BLaER1 treated with 17β-estradiol and CSF1 and Interleukin-3, amounts not matched to agents 10 nM and 100 nM (cell line): ENCODE data around the gene PTCD3.

ENCODE experiments used
- H3K27ac ChIP-seq, 11 experiments: shearing (Covaris generic); formaldehyde crosslinking; 2 replicates each; pipeline ENCODE4 v1.8.1; 2022
- H3K27me3 ChIP-seq, 11 experiments: shearing (Covaris generic); formaldehyde crosslinking; 2 replicates each; pipeline ENCODE4 v1.8.1; 2022
- H3K36me3 ChIP-seq, 11 experiments: shearing (Covaris generic); formaldehyde crosslinking; 2 replicates each; pipeline ENCODE4 v1.8.1; 2022
- H3K4me1 ChIP-seq, 10 experiments: shearing (Covaris generic); formaldehyde crosslinking; 2 replicates each; pipeline ENCODE4 v1.8.1; 2022
- H3K4me2 ChIP-seq, 11 experiments: shearing (Covaris generic); formaldehyde crosslinking; 2 replicates each; pipeline ENCODE4 v1.8.1; 2022
- H3K4me3 ChIP-seq, 10 experiments: shearing (Covaris generic); formaldehyde crosslinking; 2 replicates each; pipeline ENCODE4 v1.8.1; 2022
- H3K9ac ChIP-seq, 11 experiments: shearing (Covaris generic); formaldehyde crosslinking; 2 replicates each; pipeline ENCODE4 v1.8.1; 2022
- H3K9me3 ChIP-seq, 11 experiments: shearing (Covaris generic); formaldehyde crosslinking; replicated peaks in 1 of 11; 2 replicates each; pipeline ENCODE4 v1.8.1; 2022
- H4K20me1 ChIP-seq, 11 experiments: shearing (Covaris generic); formaldehyde crosslinking; 2 replicates each; pipeline ENCODE4 v1.8.1; 2022
- Cebpa-rat ChIP-seq, 11 experiments: shearing (Covaris generic); IDR thresholded peaks; 2 replicates each; pipeline ENCODE4 v1.8.1; 2022

Gene PTCD3

DNA sequence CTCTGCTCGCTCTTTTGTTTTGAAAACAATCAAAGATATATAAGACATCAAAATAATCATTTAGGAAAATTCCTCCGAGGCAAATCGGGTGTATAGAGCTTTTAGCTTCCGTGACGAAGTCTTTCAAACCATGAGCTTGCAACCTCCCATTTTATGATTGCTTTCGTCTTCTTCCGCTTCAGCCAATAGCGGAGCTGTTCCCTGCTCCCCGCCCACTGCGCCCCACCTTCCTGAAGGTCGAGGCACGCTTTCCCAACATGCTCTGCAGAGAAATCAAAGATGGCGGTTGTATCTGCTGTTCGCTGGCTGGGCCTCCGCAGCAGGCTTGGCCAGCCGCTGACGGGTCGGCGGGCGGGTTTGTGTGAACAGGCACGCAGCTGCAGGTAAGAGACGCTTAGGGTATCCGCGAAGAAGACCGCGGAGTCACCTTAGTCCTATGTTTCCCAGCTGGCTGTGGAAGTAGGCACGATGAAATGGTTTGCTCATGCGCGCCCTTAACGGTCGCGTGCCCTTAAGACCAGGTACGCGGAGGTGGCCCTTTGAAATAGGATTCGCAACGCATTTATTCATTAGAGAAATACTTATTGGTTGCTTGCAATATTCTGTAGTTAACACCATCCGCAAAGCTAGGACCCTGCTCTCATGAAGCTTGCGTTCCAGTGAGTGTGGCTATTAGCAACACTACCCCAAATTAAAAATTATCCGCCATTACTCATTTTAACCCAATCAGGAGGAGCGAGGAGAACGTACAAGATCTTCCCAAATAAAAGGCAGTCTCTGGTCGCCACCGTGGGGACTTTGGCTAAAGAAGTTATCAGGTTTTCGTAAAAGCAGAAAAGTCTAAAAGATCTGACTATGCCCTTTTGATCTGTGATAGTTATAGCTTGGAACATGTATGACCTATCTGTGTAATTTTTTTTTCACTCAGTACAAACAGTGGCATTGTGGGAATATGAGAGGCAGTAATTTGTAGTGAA, at the start of gene PTCD3:
Gene PTCD3, plus strand, starts transcription at position 267 of the 977 bp plus-strand sequence. Its CDS starts 13 bp downstream, at position 280.
- Histone ChIP-seq H3K27ac (peak within 1 kb of the TSS; percentile 88 to 97 (median 93)), H3K4me3 (peak within 1 kb of the TSS; percentile 79 to 93 (median 84)), H3K4me2 (peak within 1 kb of the TSS; percentile 81 to 96 (median 89)), H3K4me1 (peaks cover 27 to 39% (median 34%) of the 10 kb centered on the region in 10 experiments), H3K36me3 (peaks cover 52 to 70% (median 67%) of the 10 kb centered on the region in 11 experiments), H3K9me3 (no peaks in the 10 kb centered on the region), H4K20me1 (peaks cover 0 to 87% (median 66%) of the 10 kb centered on the region in 11 experiments; a peak in 19 of 22 replicates), H3K9ac (peak within 1 kb of the TSS; percentile 88 to 96 (median 91)), H3K27me3 (no peaks in the 10 kb centered on the region)
- TF ChIP-seq Cebpa-rat (IDR thresholded peaks at IDR 0.05), result peak in 1 of 11 experiments; percentile 18; a peak in 1 of 22 replicates

- no peak overlapping the region for H3K9ac ChIP-seq
- peaks cover 0 to 30% (median 14%) of the 10 kb centered on the region in 11 experiments; a peak in 8 of 22 replicates for H4K20me1 ChIP-seq
- no peaks in the 10 kb centered on the region for H3K27me3 ChIP-seq
- H3K9me3 ChIP-seq, result no peaks in the 10 kb centered on the region
- no peak overlapping the region for H3K4me2 ChIP-seq
- no peaks in the 10 kb centered on the region for H3K4me1 ChIP-seq
- H3K36me3 ChIP-seq, result peaks cover 67 to 99% (median 98%) of the 10 kb centered on the region in 11 experiments
- H3K4me3 ChIP-seq, result no peak overlapping the region
- H3K27ac ChIP-seq, result no peak overlapping the region
- TF ChIP-seq Cebpa-rat (IDR thresholded peaks at IDR 0.05), result no peak
Measured at GRCh38 chr2:86056590-86057331, 49.3 kb upstream of the PTCD3 start.

DNA sequence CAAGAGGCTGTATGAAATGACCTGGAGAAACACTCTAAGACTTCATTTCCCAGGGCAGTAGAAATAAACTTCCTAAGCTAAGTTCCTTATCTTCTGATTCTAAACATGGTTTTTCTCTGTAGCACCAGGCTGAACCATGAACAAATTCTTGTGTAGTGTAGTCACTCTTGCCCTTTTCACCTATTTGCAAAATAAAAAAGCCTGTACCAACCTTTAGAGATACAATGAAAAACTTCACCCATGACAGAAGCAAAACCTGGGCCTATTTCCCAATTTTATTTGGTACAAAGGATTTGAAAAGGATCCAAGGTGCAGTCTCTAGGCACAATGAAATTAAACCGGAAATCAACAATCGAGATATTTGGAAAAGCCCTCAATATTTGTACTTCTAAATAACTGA, 44.0 kb upstream of the PTCD3 start:
- H3K27ac ChIP-seq, result no peak overlapping the region
- TF ChIP-seq Cebpa-rat (IDR thresholded peaks at IDR 0.05), result no peak
- no peak overlapping the region for H3K9ac ChIP-seq
- H4K20me1 ChIP-seq, result peaks cover 0 to 6% (median 0%) of the 10 kb centered on the region in 11 experiments; a peak in 3 of 22 replicates
- no peaks in the 10 kb centered on the region for H3K4me1 ChIP-seq
- no peak overlapping the region for H3K4me3 ChIP-seq
- H3K27me3 ChIP-seq, result no peaks in the 10 kb centered on the region
- H3K9me3 ChIP-seq, result peaks cover 0 to 15% (median 3%) of the 10 kb centered on the region in 11 experiments; a peak in 2 of 22 replicates
- H3K36me3 ChIP-seq, result peaks cover 76 to 100% (median 98%) of the 10 kb centered on the region in 11 experiments
- H3K4me2 ChIP-seq, result no peak overlapping the region

- peaks cover 92 to 99% (median 98%) of the 10 kb centered on the region in 11 experiments for H3K36me3 ChIP-seq
- no peak overlapping the region for H3K4me3 ChIP-seq
- H3K27ac ChIP-seq, result no peak overlapping the region
- H3K27me3 ChIP-seq, result no peaks in the 10 kb centered on the region
- peaks cover 0 to 15% (median 3%) of the 10 kb centered on the region in 11 experiments; a peak in 2 of 22 replicates for H3K9me3 ChIP-seq
- peaks cover 0 to 8% (median 0%) of the 10 kb centered on the region in 11 experiments; a peak in 4 of 22 replicates for H4K20me1 ChIP-seq
- peaks cover 0 to 6% (median 0%) of the 10 kb centered on the region in 10 experiments; a peak in 2 of 20 replicates for H3K4me1 ChIP-seq
- H3K4me2 ChIP-seq, result no peak overlapping the region
- no peak overlapping the region for H3K9ac ChIP-seq
- TF ChIP-seq Cebpa-rat (IDR thresholded peaks at IDR 0.05), result no peak
Measured at GRCh38 chr2:86064006-86064405, 42.0 kb upstream of the PTCD3 start.

- Histone ChIP-seq H3K4me3 (no peak overlapping the region), H3K27me3 (no peaks in the 10 kb centered on the region), H3K4me1 (peaks cover 0 to 15% (median 8%) of the 10 kb centered on the region in 10 experiments; a peak in 10 of 20 replicates), H3K4me2 (no peak overlapping the region), H3K9ac (no peak overlapping the region), H3K27ac (no peak overlapping the region), H4K20me1 (peaks cover 0 to 19% (median 0%) of the 10 kb centered on the region in 11 experiments; a peak in 5 of 22 replicates), H3K9me3 (peaks cover 0 to 15% (median 3%) of the 10 kb centered on the region in 11 experiments; a peak in 2 of 22 replicates), H3K36me3 (peaks cover 94 to 100% (median 98%) of the 10 kb centered on the region in 11 experiments)
- TF ChIP-seq Cebpa-rat (IDR thresholded peaks at IDR 0.05), result no peak
Measured at GRCh38 chr2:86065512-86065911, 40.5 kb upstream of the PTCD3 start.

GRCh38 chr2:86066007-86066578, 39.9 kb upstream of the PTCD3 start:
- TF ChIP-seq Cebpa-rat (IDR thresholded peaks at IDR 0.05), result no peak
- no peaks in the 10 kb centered on the region for H3K27me3 ChIP-seq
- no peak overlapping the region for H3K9ac ChIP-seq
- H3K36me3 ChIP-seq, result peaks cover 94 to 100% (median 98%) of the 10 kb centered on the region in 11 experiments
- H4K20me1 ChIP-seq, result peaks cover 0 to 17% (median 0%) of the 10 kb centered on the region in 11 experiments; a peak in 5 of 22 replicates
- peaks cover 0 to 15% (median 8%) of the 10 kb centered on the region in 10 experiments; a peak in 11 of 20 replicates for H3K4me1 ChIP-seq
- H3K4me2 ChIP-seq, result no peak overlapping the region
- H3K9me3 ChIP-seq, result peaks cover 0 to 15% (median 3%) of the 10 kb centered on the region in 11 experiments; a peak in 2 of 22 replicates
- H3K4me3 ChIP-seq, result no peak overlapping the region
- no peak overlapping the region for H3K27ac ChIP-seq

DNA sequence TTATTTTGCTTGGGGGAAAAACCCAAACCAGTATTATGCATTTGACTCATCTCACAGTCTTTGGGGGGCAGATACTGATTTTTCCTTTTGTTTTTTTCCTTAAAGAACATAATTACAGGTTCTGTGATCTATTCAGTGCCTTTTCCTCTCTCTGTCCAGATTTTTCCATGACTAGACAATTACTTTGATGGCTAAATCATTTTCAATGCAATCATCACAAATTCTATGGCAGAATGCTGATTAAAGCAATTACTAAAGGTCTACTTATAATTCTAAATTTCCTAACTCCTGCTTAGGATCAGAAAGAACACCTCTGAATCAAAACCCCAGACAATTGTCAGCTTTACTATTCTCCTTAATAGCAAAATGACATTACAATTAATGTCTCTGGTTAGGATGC, 39.1 kb upstream of the PTCD3 start:
- Histone ChIP-seq H3K9me3 (peaks cover 0 to 15% (median 4%) of the 10 kb centered on the region in 11 experiments; a peak in 2 of 22 replicates), H3K36me3 (peaks cover 88 to 100% (median 98%) of the 10 kb centered on the region in 11 experiments), H3K9ac (no peak overlapping the region)

DNA sequence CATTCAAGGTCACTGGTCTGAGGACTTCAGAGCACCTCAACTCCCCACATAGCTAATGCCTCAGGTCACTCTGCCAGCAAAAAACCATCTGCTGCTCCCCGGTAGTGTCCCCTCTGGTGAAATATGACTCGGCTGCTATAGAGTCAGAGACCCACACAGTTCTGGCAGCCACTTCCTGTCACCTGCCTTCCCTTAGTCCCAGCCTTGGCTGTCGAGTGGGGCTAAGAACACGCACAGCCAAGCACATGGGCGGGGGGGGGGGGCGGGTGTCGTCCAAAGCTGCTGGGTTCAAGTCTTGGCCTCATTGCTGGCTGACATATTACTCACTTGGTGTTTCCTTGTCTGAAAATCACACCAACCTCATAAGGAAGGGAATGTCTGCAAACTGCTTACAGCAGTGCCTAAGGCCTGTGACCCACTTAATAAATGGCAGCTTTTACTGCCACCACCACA, 37.9 kb upstream of the PTCD3 start:
- Histone ChIP-seq H3K9me3 (peaks cover 0 to 15% (median 4%) of the 10 kb centered on the region in 11 experiments; a peak in 2 of 22 replicates), H4K20me1 (peaks cover 0 to 29% (median 10%) of the 10 kb centered on the region in 11 experiments; a peak in 11 of 22 replicates), H3K9ac (no peak overlapping the region), H3K27me3 (no peaks in the 10 kb centered on the region), H3K4me1 (peaks cover 14 to 34% (median 25%) of the 10 kb centered on the region in 10 experiments), H3K4me2 (no peak overlapping the region), H3K27ac (no peak overlapping the region), H3K36me3 (peaks cover 78 to 100% (median 96%) of the 10 kb centered on the region in 11 experiments), H3K4me3 (no peak overlapping the region)
- no peak for TF ChIP-seq Cebpa-rat (IDR thresholded peaks at IDR 0.05)

More for the DNA sequence above, 39.1 kb upstream of the PTCD3 start:
- Histone ChIP-seq H3K4me2 (no peak overlapping the region), H3K4me1 (peaks cover 2 to 21% (median 12%) of the 10 kb centered on the region in 10 experiments), H4K20me1 (peaks cover 0 to 17% (median 1%) of the 10 kb centered on the region in 11 experiments; a peak in 9 of 22 replicates), H3K27ac (no peak overlapping the region), H3K27me3 (no peaks in the 10 kb centered on the region), H3K4me3 (no peak overlapping the region)
- no peak for TF ChIP-seq Cebpa-rat (IDR thresholded peaks at IDR 0.05)
